Keratinocyte (primary cell): ENCODE data around the gene SCAF4. TPM values are rescaled to one million over a fixed set of nuclear protein-coding genes. Genes with fewer than 3 reads are reported as not detected.

ENCODE experiments used
- DNase-seq: peaks from one replicate; pipeline ENCODE4 v3.0.0-alpha.2; 2011; ENCODE audit warnings: low read depth, missing footprints, low spot score
- FAIRE-seq: peaks from 2 replicates; lab custom pipeline; 2011; peaks lifted over from hg19 to GRCh38; lab: Jason Lieb, UNC
- H2AFZ ChIP-seq: 2 replicates; pipeline ENCODE4 v1.6.0; 2012; ENCODE audit warnings: low read length, control low read depth, inconsistent platforms; ENCODE audit not compliant: control insufficient read depth
- H3K27ac ChIP-seq: 2 replicates; pipeline ENCODE4 v1.5.1; 2011; ENCODE audit warnings: low read length; ENCODE audit not compliant: control insufficient read depth, insufficient read depth
- H3K27me3 ChIP-seq: 3 replicates; pipeline ENCODE4 v1.6.0; 2011; ENCODE audit warnings: low read length; ENCODE audit not compliant: control insufficient read depth, insufficient read depth; ENCODE audit errors: extremely low read depth
- H3K36me3 ChIP-seq, 2 experiments: 2 replicates in 1 of 2; 3 replicates in 1 of 2; pipeline ENCODE4 v1.5.1; 2011; ENCODE audit warnings: low read length in 2 of 2, mild to moderate bottlenecking in 1 of 2; ENCODE audit not compliant: control insufficient read depth in 2 of 2, insufficient read depth in 2 of 2; ENCODE audit errors: extremely low read depth in 1 of 2
- H3K4me1 ChIP-seq: 3 replicates; pipeline ENCODE4 v1.5.1; 2011; ENCODE audit warnings: low read length; ENCODE audit not compliant: control insufficient read depth, insufficient read depth; ENCODE audit errors: extremely low read depth
- H3K4me2 ChIP-seq: 3 replicates; pipeline ENCODE4 v1.6.0; 2011; ENCODE audit warnings: low read depth, low read length; ENCODE audit not compliant: control insufficient read depth, insufficient read depth; ENCODE audit errors: extremely low read depth
- H3K4me3 ChIP-seq, 3 experiments: fragments of 200-600 bp in 1 of 3; sonication (generic) in 1 of 3; 2 replicates in 2 of 3; 3 replicates in 1 of 3; pipeline ENCODE4 v1.5.1; 2011 to 2016; ENCODE audit warnings: low read length in 3 of 3, mild to moderate bottlenecking in 3 of 3, control low read depth in 2 of 3, inconsistent platforms in 1 of 3, low read depth in 1 of 3, mixed read lengths in 1 of 3, mixed run types in 1 of 3, moderate library complexity in 1 of 3; ENCODE audit not compliant: control insufficient read depth in 2 of 3, insufficient read depth in 2 of 3; ENCODE audit errors: extremely low read depth in 1 of 3
- H3K79me2 ChIP-seq: 2 replicates; pipeline ENCODE4 v1.6.0; 2012; ENCODE audit warnings: low read length; ENCODE audit not compliant: control insufficient read depth, insufficient read depth
- H3K9ac ChIP-seq: 3 replicates; pipeline ENCODE4 v1.6.0; 2011; ENCODE audit warnings: low read length; ENCODE audit not compliant: control insufficient read depth, insufficient read depth; ENCODE audit errors: extremely low read depth
- H3K9me1 ChIP-seq: 3 replicates; pipeline ENCODE4 v1.6.0; 2011; ENCODE audit warnings: low read length; ENCODE audit not compliant: control insufficient read depth, insufficient read depth; ENCODE audit errors: extremely low read depth
- H3K9me3 ChIP-seq: 2 replicates; pipeline ENCODE4 v1.5.1; 2012; ENCODE audit warnings: low read depth, low read length; ENCODE audit not compliant: control insufficient read depth
- H4K20me1 ChIP-seq: 3 replicates; pipeline ENCODE4 v1.6.0; 2011; ENCODE audit warnings: low read length; ENCODE audit not compliant: control insufficient read depth, insufficient read depth; ENCODE audit errors: extremely low read depth
- EZH2 ChIP-seq: IDR thresholded peaks from one replicate; pipeline ENCODE4 v1.6.1; 2012; ENCODE audit warnings: inconsistent platforms, mild to moderate bottlenecking, low read length, moderate library complexity
- dilution Hi-C: fragments of 300-500 bp; cut with MboI; formaldehyde crosslinking; loops from one replicate; pipeline ENCODE4 v1.7.0; 2020; ENCODE audit warnings: low sequenced_read_pairs; ENCODE audit not compliant: extremely low pct_ligation_motif_present
- polyA plus RNA-seq, 5 experiments: library from polyadenylated mRNA; depleted of rRNA in 3 of 5; stranded (reverse) in 3 of 5; stranded (forward) in 1 of 5; unstranded in 1 of 5; fragments of >200 nt; gene quantifications; 1 replicate in 1 of 5; 2 replicates in 3 of 5; 3 replicates in 1 of 5; pipeline versions ENCODE4 v1.2.1 to v1.2.3, GENCODE V29; 2011 to 2012; ENCODE audit warnings: missing spikeins in 2 of 5, low read depth in 1 of 5, low replicate concordance in 1 of 5
- TF ChIP-seq, protein P1 (sequence below), 3 experiments: IDR thresholded peaks in 1 of 3; conservative IDR thresholded peaks in 1 of 3; optimal IDR thresholded peaks in 1 of 3; 2 replicates in 2 of 3; 3 replicates in 1 of 3; pipeline versions ENCODE3 to v1.5.1; 2011; ENCODE audit warnings: low read length in 3 of 3, mild to moderate bottlenecking in 3 of 3, moderate library complexity in 2 of 3, control low read depth in 1 of 3, inconsistent platforms in 1 of 3; ENCODE audit not compliant: insufficient read depth in 2 of 3; ENCODE audit errors: extremely low read depth in 1 of 3

The SCAF4 gene
- polyA plus RNA-seq, 1 donor (not counting 4 experiments of a cell fraction or from before 2014, with no cell fraction given) = 7.5 TPM

DNA sequence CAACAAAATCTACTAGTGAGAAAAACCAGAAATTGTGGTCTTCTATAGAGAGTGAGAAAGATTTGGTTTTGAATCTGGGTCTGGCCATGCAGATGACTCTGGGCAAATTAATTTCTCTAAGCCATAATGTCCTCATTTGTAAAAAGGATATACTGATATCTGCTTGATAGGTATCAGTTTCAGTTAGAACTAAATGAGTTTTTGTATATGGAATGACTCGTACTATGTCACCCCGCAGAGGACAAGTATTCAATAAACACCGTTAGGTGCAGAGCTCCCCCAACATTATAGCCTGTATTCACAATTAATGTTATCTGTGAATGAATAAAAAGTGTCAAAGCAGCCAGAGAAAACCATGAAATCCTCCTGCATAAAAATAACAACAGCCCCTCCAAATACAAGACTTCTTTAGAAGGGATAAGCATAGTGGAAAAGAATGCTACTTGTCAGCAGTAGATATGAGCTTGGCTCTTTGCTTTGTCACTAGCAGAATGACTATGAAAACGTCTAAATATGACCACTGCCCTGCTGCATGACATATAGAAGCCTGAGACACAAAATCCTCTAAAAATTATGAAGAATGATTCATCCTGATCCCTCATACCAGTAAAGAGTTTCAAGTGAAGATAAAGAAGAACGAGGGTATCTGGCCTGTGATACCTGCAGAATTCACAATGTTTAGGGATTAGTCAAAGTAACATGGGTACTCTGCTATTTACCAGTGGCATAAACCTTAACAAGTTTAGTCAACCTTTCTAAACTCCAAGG lies 17.8 kb downstream of the SCAF4 start:
- dilution Hi-C loops = no loop called here
- Histone ChIP-seq H3K9me3 (no peaks in the 10 kb centered on the region), H4K20me1 (peaks cover 21% of the 10 kb centered on the region), H3K9ac (no peak overlapping the region), H3K36me3 (no peaks in the 10 kb centered on the region), H3K4me1 (peaks cover 13% of the 10 kb centered on the region), H3K4me3 (no peak overlapping the region), H3K27ac (no peak overlapping the region), H3K4me2 (no peak overlapping the region), H3K27me3 (no peaks in the 10 kb centered on the region), H2AFZ (no peak overlapping the region), H3K79me2 (peaks cover 95% of the 10 kb centered on the region), H3K9me1 (no peaks in the 10 kb centered on the region)
- no peak for DNase-seq
- no peak for TF ChIP-seq EZH2
- TF ChIP-seq, protein P1, sequence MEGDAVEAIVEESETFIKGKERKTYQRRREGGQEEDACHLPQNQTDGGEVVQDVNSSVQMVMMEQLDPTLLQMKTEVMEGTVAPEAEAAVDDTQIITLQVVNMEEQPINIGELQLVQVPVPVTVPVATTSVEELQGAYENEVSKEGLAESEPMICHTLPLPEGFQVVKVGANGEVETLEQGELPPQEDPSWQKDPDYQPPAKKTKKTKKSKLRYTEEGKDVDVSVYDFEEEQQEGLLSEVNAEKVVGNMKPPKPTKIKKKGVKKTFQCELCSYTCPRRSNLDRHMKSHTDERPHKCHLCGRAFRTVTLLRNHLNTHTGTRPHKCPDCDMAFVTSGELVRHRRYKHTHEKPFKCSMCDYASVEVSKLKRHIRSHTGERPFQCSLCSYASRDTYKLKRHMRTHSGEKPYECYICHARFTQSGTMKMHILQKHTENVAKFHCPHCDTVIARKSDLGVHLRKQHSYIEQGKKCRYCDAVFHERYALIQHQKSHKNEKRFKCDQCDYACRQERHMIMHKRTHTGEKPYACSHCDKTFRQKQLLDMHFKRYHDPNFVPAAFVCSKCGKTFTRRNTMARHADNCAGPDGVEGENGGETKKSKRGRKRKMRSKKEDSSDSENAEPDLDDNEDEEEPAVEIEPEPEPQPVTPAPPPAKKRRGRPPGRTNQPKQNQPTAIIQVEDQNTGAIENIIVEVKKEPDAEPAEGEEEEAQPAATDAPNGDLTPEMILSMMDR (optimal IDR thresholded peaks at IDR 0.05 in 1 of 3, IDR thresholded peaks at IDR 0.05 in 1 of 3, conservative IDR thresholded peaks at IDR 0.05 in 1 of 3; ENCODE audit: extremely low read depth in 1 of 3, insufficient read depth in 2 of 3, low read length in 3 of 3) = no peak
- FAIRE-seq = no peak

GRCh38 chr21:31713115-31713514 lies 18.8 kb downstream of the SCAF4 start:
- DNase-seq = no peak

More at GRCh38 chr21:31713115-31713514, 18.8 kb downstream of the SCAF4 start:
- H3K4me2 ChIP-seq = no peak overlapping the region
- no peak overlapping the region for H2AFZ ChIP-seq
- H3K27me3 ChIP-seq = no peaks in the 10 kb centered on the region
- no peaks in the 10 kb centered on the region for H3K36me3 ChIP-seq
- no peak overlapping the region for H3K4me3 ChIP-seq
- no peak overlapping the region for H3K9ac ChIP-seq
- H3K27ac ChIP-seq = no peak overlapping the region
- peaks cover 13% of the 10 kb centered on the region for H3K4me1 ChIP-seq
- no peak for FAIRE-seq
- TF ChIP-seq, protein P1 (optimal IDR thresholded peaks at IDR 0.05 in 1 of 3, IDR thresholded peaks at IDR 0.05 in 1 of 3, conservative IDR thresholded peaks at IDR 0.05 in 1 of 3; ENCODE audit: extremely low read depth in 1 of 3, insufficient read depth in 2 of 3, low read length in 3 of 3) = no peak
- TF ChIP-seq EZH2 = no peak
- dilution Hi-C loops = no loop called here
- H3K9me3 ChIP-seq = no peaks in the 10 kb centered on the region
- no peaks in the 10 kb centered on the region for H3K9me1 ChIP-seq
- H4K20me1 ChIP-seq = peaks cover 21% of the 10 kb centered on the region
- H3K79me2 ChIP-seq = peaks cover 95% of the 10 kb centered on the region
